HPDE6-E6E7 (cell line): Measurements from ENCODE around the gene ZIK1.

ENCODE experiments used
- DNase-seq: peaks from one replicate; pipeline ENCODE4 v3.0.0; 2011; ENCODE audit warnings: missing footprints; ENCODE audit errors: extremely low spot score

Gene ZIK1

DNA sequence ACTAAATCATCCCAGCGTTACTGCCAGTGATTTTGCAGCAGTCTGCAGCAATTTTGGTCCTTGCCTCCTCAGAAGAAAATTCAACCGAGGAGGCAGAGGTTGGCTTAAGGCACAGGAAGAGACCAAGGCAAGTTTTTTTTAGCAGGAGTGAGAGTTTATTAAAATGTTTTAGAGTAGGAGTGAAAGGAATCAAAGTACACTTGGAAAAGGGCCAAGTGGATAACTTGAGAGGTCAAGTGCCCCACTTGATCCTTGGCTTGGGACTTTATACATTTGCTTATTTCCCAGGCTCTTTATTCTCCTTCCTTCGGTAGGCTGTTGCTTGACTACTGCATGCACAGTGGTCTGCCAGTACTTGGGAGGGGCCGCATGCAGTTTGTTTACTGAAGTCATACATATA is 27.2 kb downstream of the ZIK1 start:
- no peak for DNase-seq

DNA sequence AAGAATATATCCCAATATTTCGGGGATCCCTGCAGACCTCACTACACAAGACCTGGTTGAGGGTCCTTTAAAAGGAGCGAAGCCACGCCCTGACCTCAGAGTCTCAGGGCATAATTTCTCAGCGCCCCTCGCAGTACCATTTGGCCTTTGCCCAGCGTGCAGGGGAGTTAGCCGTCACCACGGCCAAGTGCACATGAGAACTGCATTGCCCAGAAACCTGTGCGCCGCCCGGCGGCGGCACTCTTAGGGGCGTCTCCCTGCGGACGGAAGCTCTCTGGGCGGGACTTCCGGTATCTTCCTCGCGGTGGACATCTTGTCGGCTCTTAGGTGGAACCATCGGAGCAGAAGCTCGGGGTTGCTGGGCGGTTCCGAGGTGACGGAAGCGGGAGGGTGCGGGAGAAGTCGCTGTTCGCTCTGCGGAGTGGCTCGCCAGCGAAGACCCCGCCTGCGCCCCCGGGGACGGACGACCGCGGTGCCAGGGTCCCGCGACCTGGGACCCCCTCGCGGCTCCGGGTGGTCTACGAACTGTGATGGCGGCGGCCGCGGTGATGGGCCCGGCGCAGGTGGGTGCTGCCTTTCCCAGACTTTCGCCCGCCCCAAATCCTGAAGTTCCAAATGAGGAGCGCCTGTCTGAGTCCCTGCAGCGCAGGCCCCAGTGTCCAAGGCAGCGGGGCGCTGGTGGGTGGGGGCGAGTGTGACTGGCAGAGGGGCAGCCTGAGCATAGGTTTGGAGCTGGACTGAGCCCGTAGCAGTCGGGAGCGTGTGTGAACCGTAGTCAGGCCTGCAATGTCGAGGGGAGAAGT is 30.2 kb downstream of the ZIK1 start, which contains the start of gene ZNF134:
ZNF134 (plus strand) TSS at position 302 of the 803 bp plus-strand sequence. CDS start 5,227 bp downstream, outside the sequence.
- DNase-seq = peak; percentile 96

GRCh38 chr19:57615346-57615745 is 31.4 kb downstream of the ZIK1 start:
- DNase-seq = no peak

DNA sequence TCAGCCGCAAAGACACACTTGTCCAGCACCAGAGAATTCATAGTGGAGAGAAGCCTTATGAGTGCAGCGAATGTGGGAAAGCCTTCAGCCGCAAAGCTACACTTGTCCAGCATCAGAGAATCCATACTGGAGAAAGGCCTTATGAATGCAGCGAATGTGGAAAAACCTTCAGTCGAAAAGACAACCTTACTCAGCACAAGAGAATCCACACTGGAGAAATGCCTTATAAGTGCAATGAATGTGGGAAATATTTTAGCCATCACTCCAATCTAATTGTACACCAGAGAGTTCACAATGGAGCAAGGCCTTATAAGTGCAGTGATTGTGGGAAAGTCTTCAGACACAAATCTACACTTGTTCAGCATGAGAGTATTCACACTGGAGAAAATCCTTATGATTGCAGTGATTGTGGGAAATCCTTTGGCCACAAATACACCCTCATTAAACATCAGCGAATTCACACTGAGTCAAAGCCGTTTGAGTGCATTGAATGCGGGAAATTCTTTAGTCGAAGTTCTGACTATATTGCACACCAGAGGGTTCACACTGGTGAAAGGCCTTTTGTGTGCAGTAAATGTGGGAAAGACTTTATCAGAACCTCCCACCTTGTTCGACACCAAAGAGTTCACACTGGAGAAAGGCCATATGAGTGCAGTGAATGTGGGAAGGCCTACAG is 36.9 kb downstream of the ZIK1 start:
- no peak for DNase-seq

GRCh38 chr19:57623091-57623490 is 39.1 kb downstream of the ZIK1 start:
- no peak for DNase-seq

DNA sequence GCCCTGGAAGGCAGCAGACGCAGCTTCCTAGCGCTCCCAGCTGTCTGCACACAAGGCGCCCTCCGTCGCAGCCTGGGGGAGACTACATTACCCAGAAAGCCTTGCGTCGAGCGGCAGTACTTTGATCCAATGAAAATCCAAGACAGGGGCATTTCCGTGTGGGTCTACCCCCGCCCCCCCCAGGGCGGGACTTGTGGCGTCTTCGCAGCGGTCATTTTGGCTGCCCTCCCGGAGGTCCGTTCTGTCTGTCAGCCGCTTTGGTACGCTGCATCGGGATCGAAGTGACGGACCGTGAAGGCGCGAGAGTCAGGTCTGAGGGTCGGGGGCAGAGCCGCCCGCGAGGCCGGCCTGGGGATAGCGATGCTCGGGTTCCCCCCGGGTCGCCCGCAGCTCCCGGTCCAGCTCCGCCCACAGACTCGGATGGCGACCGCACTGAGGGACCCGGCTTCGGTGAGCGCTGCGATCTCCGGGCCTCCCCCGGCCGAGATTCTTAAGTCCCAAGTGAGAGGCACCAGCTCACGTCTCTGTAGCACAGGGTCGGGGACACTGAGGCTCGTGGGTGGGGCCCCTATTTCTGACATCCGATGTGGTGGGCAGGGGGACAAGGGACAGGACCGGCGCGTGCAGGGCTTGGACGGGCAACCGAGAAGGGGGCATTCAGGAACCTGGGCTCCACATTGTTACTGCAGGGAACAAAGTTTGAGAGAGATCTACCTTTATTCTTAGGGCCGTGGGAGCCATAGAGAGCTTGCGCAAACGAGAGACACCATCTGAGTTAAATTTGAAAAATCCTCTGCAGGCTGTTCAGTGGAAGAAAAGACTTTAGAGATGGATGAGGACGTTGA is 49.3 kb downstream of the ZIK1 start, which contains the start of gene ZNF211:
ZNF211 (plus strand) TSS at position 182 of the 845 bp plus-strand sequence; CDS start at position 361, 179 bp downstream.
- DNase-seq = peak; percentile 93

GRCh38 chr19:57633832-57634131 is 49.8 kb downstream of the ZIK1 start:
- no peak for DNase-seq

- no peak for DNase-seq
These were observed 53.4 kb downstream of the ZIK1 start for GRCh38 chr19:57637379-57637778.

GRCh38 chr19:57641715-57642234 is 57.8 kb downstream of the ZIK1 start:
- DNase-seq = no peak

GRCh38 chr19:57642396-57643046 is 58.6 kb downstream of the ZIK1 start:
- DNase-seq = peak; percentile 25
